Activated CD4-positive, CD25-positive, alpha-beta regulatory T cell treated with anti-CD3 and anti-CD28 coated beads, Interleukin-2, amount 50 U/mL, for 72 hours (primary cell): ENCODE results near the gene C1orf198.
"Not testable (repeated sequence)": the region's sequence is repeated elsewhere in the genome, so short reads cannot be mapped to it uniquely, and the experiment has no call there.

Source experiments
- DNase-seq: peaks from one replicate; pipeline ENCODE4 v3.0.0; 2021

The C1orf198 gene

GRCh38 chr1:230858918-230859729 lies 9.2 kb downstream of the C1orf198 start:
- no peak for DNase-seq

- DNase-seq = no peak
These were observed 10.0 kb downstream of the C1orf198 start for GRCh38 chr1:230858236-230858820.

GRCh38 chr1:230857822-230858221 lies 10.5 kb downstream of the C1orf198 start:
- DNase-seq = no peak

- no peak for DNase-seq
These were observed 11.2 kb downstream of the C1orf198 start for GRCh38 chr1:230857077-230857476.

GRCh38 chr1:230855886-230856285 lies 12.4 kb downstream of the C1orf198 start:
- no peak for DNase-seq

- DNase-seq = no peak
These were observed 13.9 kb downstream of the C1orf198 start for GRCh38 chr1:230854423-230854822.

GRCh38 chr1:230853731-230854130 lies 14.6 kb downstream of the C1orf198 start:
- DNase-seq = no peak

- DNase-seq = no peak
These were observed 15.4 kb downstream of the C1orf198 start for GRCh38 chr1:230852959-230853358.

GRCh38 chr1:230851291-230851691 lies 17.0 kb downstream of the C1orf198 start:
- DNase-seq = no peak

- no peak for DNase-seq
These were observed 17.8 kb downstream of the C1orf198 start for GRCh38 chr1:230850547-230850946.

GRCh38 chr1:230849451-230850224 lies 18.7 kb downstream of the C1orf198 start:
- no peak for DNase-seq

- no peak for DNase-seq
These were observed 20.1 kb downstream of the C1orf198 start for GRCh38 chr1:230848235-230848634.

- DNase-seq = not testable (repeated sequence)
These were observed 23.1 kb downstream of the C1orf198 start for GRCh38 chr1:230845184-230845583.

GRCh38 chr1:230844561-230844960 lies 23.8 kb downstream of the C1orf198 start:
- DNase-seq = no peak

GRCh38 chr1:230843503-230844309 lies 24.6 kb downstream of the C1orf198 start:
- DNase-seq = no peak

- DNase-seq = no peak
These were observed 25.5 kb downstream of the C1orf198 start for GRCh38 chr1:230842801-230843200.

GRCh38 chr1:230839173-230839572 lies 29.1 kb downstream of the C1orf198 start:
- no peak for DNase-seq

GRCh38 chr1:230836793-230837192 lies 31.5 kb downstream of the C1orf198 start:
- DNase-seq = no peak

- no peak for DNase-seq
These were observed 32.0 kb downstream of the C1orf198 start for GRCh38 chr1:230836347-230836746.

GRCh38 chr1:230834292-230834691 lies 34.0 kb downstream of the C1orf198 start:
- no peak for DNase-seq

GRCh38 chr1:230833511-230833910 lies 34.8 kb downstream of the C1orf198 start:
- DNase-seq = no peak

- no peak for DNase-seq
These were observed 35.8 kb downstream of the C1orf198 start for GRCh38 chr1:230832476-230832875.

- DNase-seq = no peak
These were observed 36.5 kb downstream of the C1orf198 start for GRCh38 chr1:230831771-230832170.
